Measurements from ENCODE around the gene TAGLN2.

The TAGLN2 gene

GRCh38 chr1:159870704-159871103, 54.6 kb downstream of the TAGLN2 start:
- no peak for DNase-seq (ENCODE audit: low read depth)

DNA sequence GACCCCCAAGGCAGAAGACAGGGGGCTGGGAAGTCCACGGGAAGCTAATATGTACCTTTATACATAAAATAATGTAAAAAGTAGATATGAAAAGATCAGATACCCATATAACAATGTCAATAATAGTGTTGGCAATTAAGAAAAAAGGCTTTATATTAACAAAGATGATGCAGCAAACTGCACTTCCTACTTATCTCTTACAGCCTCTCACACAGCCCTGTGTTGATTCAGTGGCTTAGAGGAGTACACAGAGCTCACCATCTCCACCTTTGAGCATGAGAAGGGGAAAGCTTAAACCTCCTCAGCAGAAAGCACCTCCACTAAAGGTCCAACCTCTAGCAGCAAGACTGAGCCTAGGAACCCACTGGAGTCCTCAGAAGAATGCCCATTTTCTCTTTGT, 55.7 kb downstream of the TAGLN2 start:
- no peak for DNase-seq (ENCODE audit: low read depth)

DNA sequence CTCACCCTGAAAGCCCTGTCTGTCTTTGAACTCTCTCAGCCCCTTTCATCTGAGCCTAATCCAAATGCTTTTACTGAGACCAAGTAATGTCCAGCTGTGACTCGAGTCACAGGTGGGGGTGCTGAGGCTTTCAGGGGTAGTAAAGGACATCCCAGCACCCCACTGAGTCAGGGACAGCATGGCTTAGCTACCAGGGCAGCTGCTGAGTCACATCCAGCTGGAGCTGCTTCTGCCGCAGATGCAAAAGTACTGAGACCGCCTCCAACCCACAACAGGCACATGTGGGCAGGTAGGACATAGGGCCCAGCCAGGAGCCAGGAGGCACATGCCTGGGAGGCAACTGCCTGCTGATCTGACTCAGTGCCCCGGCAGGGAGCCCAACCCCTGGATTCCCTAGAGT, 56.1 kb downstream of the TAGLN2 start:
- no peak for DNase-seq (ENCODE audit: low read depth)

- DNase-seq (ENCODE audit: low read depth), result no peak
These were observed 56.5 kb downstream of the TAGLN2 start for GRCh38 chr1:159868766-159869165.

Measured in activated T-helper 1 cell treated with Interleukin-2 at 50 U/mL for 16 hours (primary cell).